DMS153 treated with DMSO at 0.1 percent for 48 hours (cell line): ENCODE results near the gene CLEC2L.

Experiments
- DNase-seq: peaks from one replicate; lab custom pipeline; 2025; ENCODE audit not compliant: unreplicated experiment; lab: John Stamatoyannopoulos, UW

Gene CLEC2L

DNA sequence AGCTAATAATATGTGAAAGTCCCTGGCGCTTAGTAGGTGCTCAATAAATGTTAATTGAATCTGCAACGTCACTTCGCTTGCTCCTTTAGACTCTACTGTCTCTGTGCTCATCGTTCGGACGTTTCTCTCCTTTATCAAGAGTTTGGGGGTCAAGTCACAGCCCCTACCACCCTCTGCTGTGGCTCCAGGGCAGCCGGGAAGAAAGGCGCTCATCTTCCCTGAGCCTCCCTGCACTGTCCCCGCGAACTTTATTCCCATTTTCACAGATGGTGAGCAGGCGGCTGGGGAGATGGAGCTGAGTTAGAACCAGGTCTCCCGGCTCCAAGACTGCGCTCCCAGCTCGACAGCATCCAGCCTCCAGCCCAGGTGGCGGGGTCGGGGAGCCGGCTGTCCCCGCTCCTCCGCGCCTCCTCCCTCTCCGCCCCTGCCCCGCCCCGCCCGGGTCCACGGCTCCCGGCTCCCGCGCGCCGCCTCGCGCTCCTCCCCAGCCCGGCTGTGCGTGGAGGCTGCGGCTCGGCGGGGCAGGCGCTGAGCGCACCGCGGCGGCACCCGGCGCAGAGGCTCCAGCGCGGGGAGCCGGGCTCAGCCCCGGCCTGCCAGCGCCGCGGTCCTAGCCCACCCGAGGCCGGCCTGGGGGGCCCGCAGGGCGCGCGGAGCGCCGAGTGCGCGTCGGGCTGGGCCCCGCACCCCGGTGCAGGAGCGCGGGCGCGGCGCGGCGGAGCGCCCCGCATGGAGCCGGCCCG is at the start of gene CLEC2L:
Gene CLEC2L (plus strand): TSS at position 487 of the 743 bp plus-strand sequence. CDS start 243 bp downstream, at position 730.
- DNase-seq: no peak

DNA sequence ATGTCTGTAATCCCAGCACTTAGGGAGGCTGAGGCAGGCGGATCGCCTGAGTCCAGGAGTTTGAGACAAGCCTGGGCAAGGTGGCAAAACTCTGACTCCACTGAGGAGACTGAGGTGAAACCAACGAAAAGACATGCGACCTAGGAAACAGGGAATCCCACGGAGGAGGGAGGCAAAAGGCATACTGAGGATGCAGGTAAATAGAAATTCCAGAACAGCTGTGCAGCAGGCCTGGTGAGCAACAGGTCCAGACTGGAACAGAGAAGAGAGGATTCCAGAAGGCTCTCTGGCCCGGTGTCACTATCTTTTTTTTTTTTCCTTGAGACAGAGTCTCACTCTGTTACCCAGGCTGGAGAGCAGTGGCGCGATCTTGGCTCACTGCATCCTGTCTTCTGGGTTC is 47.3 kb upstream of the CLEC2L start:
- DNase-seq: no peak

DNA sequence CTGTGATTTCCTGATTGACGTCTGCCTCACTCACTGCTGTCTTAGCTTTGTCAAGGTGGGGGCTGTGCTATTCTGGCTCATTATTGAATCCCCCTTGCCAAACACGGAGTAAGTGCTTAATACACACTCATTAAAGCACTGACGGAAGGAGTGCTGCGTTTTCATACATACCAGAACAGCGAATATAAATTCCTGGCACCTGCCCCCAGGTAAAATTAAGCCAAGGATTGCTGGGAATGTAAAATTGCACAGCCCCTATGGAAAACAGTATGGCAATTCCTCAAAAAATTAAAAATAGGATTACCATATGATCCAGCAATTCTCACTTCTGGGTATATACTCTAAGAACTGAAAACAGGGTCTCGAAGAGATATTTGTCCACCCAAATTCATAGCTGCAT is 46.6 kb upstream of the CLEC2L start:
- no peak for DNase-seq

DNA sequence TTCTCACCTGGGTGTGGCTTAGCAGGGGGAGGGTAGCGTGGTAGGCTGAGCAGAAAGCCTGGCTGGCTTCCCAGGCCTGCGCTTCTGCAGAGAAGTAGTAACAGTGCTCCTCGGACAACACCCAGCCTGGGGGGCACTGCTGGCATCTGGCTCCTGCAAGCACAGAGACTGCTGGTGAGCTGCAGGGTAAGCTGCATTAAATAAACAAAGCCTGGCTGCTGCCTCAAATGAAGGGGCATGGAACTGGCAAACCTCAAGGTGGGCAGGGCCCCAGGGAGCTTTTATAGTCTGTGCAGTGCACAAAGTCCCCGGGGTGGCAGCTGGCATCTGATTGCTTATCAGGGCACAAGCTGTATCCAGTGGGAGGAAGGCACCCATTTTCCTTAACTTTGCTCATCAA is 43.9 kb upstream of the CLEC2L start:
- DNase-seq: no peak

DNA sequence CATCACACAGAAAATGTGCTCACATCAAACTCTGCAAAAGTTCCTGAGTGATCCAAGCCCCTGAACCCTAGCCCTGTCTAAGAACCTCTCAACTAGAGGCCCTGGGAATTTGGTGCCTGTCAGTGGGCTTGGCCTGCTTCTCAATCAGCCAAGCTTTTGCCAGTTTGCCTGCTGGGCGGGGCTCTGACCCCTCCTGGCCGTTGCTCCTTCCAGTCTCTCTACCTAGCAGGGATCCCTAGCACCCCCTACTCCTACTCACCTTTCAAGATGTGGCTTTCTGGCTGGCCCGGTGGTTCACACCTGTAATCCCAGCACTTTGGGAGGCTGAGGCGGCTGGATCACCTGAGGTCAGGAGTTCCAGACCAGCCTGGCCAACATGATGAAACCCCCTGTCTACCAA is 42.1 kb upstream of the CLEC2L start:
- DNase-seq: no peak

DNA sequence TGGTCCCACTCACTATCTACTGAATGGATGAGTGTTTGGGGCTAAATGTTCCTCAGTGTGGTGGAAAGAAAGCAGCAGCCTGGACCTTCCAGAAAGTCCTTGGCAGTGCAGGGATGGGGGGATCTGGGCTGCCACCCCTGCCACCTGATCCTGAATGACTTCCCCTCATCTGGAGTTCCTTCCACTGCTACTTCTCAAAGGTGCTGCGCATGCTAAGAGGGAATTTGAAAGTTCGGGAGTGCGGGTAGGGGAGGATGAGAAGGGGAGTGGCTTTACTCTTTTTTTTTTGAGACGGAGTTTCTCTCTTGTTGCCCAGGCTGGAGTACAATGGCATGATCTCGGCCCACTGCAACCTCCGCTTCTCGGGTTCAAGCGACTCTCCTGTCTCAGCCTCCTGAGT is 41.4 kb upstream of the CLEC2L start:
- no peak for DNase-seq

DNA sequence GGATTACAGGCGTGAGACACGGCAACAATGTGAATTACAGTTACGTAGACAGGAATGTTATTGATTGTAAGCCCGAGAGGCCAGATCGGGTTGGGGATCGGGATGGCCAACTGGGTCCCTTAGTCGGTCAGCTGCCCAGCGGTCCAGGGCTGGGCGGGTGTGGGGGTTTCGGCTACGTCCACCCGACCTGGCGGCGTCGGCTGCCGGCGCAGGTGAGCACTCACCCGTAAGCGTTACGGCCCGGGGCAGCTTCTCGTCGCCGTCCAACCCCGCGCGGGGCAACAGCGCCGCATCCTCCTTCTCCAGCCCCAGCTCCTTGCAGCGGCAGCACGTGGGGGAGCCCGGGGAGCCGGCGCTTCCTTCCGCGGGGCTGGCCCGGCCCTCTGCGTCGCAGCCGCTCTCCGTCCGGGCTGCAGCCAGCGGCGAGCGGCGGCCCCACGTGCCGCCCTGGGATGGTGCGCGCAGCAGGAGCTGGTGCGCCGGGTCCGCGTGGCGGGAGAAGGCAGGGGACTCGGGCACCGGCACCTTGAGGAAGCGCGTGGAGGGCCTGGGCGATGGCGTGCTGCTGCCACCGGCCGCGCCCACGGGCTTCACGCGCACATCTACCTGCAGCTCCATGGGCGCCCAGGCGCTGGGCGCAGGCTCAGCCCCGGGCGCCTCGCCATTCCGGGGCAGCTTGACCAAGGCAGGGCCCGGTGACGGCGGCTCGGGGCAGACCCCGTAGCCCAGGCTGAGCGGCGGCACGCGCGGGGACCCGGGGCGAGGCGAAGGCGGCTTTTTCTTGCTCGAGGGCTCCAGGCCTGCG is 40.6 kb upstream of the CLEC2L start:
- DNase-seq: no peak

DNA sequence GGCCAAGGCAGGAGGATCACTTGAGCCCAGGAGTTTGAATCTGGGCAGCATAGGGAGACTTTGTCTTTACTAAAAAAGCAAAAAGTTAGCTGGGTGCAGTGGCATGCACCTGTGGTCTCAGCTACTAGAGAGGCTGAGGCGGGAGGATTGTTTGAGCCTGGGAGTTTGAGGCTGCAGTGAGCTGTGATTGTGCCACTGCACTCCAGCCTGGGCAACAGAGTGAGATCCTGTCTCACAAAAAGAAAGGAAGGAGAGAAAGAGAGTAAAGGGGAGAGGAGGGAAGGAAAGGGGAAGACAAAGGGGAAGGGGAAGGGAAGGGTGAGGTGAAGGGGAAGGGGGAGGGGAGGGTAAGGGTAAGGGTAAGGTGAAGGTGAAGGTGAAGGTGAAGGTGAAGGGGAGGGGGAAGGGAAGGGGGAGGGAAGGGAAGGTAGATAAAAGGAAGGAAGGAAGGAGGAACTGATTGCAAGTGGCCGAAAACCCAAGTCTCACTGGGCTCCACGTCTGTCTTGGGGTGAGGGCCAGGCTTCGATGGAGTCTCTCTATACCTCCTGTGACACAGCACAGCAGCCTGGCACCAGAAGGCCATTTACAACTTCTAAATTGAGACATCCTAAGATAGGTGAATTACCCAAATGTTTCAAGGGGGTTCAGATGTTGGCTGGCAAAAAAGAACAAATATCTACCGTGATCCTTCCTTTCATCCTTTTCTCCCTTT is 36.0 kb upstream of the CLEC2L start:
- no peak for DNase-seq

DNA sequence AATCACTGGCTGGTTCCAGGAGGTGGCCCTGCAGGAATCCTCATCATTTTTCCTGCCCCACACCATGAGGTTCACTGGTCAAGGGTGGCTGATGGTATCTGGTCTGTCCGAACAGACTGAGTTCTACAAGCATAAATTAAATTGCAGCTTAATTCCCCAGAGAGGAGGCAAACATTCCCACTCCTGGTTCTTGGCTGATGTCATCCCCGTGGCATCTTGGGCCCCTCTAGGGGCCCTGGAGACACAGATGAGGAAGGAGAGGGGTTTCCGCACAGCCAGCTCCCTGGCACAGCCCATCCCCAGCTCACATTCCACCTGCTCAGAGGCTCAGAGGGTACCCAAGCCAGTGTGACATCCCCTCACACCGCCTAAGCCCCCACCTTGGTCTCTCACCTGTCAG is 34.7 kb upstream of the CLEC2L start:
- DNase-seq: no peak

DNA sequence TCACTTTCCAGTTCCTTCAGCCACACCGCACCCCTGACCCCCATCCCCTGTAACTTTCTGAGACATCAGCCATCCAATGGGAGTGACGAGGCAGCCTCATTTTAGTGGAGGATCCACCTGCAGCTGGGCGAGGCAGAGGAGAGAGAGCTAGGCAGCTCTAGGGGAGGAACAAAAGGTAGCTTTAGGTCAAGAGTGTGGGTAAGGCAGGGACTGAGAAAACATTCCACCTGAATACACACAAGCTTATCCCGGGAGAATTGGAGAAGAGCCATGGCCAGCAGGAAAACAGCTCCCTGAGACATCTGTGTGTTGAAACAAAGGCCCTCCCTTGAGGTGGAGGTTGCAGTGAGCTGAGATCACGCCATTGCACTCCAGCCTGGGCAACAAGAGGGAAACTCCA is 33.4 kb upstream of the CLEC2L start:
- peak; percentile 68 for DNase-seq

DNA sequence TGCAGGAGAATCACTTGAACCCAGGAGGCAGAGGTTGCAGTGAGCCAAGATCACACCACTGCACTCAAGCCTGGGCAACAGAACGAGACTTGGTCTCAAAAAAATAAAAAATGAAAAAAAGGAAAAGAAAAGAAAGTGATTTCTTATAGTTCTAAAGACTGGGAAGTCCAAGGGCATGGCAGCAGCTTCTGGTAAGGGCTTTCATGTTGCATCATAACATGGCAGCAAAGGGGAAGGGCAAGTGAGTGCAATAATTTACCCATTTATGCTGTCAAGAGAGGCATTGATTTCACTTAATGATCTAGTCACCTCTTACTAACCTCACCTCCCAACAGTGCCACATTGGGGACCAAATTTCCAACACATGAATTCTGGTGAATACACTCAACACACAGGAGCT is 31.2 kb upstream of the CLEC2L start:
- no peak for DNase-seq

DNA sequence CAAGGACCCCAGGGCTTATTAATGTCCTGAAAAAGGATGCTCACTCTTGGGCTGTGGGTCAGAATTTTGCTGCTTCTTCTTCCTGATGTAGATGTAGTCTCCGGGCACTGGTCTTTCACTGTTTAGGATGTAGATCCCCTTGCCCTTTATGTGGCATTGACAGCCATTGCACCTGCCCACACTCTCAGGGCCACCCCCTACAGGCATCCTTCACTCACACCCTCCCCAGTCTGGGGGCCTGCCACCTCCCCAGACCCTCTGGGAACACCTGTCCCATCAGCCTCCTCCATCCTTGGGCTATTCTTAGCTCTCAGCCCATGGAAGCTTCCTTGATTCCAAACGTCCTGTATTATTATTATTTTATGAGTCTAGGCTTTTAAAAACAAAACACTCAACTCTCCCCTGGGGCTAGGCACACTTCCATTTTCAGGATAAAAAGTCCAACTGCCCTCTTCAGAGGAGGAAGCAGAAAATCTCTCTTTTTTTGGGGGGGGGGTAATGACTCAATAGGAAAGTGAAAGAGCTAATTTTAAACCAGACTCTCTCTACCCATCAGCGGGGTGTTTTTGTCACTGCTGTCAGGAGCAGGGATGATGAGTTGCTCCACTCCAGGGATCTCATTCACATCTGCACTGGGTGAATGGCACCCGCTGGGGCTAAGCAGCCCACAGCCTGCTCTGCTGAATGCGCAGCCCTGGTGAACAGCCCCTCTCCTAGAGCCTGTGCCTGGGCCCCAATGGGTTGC is 28.5 kb upstream of the CLEC2L start:
- peak; percentile 38 for DNase-seq

DNA sequence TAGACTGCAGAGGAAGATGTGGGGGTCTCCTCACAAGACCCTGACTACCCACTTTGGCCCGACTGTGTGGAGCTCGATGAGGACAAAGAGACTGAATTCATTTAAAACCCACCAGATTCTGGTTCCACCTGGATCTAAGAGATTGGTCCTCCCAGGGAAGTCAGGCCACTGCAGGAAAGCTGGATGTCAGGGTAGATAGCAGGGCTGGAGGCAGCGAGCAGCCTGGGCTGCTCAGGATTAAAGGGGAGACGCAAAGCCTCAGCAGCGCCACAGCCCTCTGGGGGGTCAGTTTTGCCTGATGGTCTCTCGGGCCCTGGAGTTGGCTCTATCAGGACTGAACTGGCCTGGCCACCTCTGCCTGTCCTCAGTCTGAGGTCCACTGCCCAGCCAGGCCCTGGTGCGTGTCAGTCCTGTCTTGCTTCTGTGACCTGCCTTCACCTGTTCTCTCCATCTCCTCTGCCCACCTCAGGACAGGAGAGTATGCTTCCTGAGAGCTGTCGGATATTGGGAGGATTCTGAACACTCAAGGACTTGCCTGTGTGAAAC is 27.8 kb upstream of the CLEC2L start:
- no peak for DNase-seq

DNA sequence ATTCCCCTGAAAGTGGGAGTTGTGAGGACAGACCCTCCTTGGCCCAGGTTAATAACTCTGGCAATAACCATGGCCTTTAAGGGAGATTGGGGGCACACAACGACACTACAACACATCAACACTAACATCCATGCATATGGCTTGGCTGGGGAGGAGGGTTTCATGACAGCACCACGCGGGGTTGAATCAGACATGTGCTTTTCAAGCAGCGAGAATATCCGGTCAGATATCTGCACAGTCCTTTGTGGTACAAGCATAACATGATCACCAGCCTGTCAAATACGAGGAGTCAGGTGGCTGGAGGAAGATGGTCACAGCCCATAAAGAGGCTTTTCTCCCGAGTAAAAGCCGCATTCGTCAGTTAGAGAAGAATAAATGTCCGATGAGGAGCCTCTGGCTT is 27.0 kb upstream of the CLEC2L start:
- DNase-seq: no peak

DNA sequence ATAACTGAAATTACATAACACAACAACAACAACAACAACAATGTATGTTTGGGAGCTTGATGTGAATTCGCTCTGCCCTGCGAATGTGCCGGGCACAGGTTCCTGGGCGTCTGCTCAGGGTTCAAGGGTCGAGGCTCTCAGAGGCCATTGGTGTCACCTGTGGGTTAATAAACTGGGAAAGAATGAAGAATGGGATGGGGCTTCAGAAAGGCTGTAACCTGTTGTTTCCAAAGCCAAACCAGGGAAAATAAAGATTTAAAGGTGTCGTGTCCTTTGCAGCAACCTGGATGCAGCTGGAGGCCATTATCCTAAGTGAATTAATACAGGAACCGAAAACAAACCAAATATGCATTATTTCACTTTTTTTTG is 22.7 kb upstream of the CLEC2L start:
- DNase-seq: no peak

DNA sequence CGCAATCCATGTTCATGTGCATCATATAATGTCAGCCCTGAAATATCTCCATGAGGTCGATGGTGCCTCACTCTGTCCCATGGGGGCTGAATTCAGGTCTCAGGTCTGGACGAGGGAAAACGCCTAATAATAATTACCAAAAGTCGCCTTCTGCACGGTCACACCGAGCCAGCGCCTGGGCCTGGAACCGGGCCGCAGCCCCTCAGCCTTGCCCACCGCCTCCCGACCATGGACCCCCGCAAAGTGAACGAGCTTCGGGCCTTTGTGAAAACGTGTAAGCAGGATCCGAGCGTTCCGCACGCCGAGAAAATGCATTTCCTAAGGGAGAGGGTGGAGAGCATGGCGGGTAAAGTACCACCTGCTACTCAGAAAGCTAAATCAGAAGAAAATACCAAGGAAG is 21.3 kb upstream of the CLEC2L start:
- DNase-seq: no peak

DNA sequence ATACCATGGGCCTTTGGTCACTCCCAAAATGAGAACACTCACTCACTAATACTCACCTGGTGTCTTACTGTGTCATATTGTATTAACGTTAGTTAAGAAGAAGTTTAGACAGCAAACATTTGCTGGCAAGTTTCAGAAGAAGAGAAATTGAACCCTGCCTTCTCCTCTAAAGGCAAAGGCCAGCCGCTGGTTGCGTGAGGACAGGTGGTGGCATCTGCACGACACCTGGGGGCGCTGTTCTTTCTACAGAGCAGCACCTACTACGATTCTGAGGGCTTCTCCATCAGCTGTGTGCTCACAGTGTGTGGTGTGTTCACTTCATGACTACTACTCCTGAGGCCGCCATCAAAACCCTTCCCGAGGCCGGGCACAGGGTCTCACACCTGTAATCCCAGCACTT is 17.9 kb upstream of the CLEC2L start:
- DNase-seq: no peak

DNA sequence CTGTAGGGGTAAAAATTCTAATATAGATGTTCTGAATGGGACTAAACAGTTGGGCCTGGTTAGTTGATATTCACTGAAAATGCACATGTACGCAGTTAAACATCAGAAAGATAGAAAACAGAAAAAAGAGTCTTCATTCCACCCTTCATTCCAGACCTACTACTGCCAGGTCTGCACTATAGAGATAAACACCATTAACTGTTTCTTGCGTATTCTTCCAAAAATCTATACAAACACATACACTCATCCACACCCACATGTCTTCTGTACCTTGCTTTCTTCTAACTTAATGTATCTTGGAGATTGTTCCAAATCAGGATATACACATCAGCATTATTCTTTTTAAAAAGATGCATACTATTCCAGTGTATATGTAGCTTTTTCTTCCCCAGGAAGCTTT is 13.9 kb upstream of the CLEC2L start:
- no peak for DNase-seq

DNA sequence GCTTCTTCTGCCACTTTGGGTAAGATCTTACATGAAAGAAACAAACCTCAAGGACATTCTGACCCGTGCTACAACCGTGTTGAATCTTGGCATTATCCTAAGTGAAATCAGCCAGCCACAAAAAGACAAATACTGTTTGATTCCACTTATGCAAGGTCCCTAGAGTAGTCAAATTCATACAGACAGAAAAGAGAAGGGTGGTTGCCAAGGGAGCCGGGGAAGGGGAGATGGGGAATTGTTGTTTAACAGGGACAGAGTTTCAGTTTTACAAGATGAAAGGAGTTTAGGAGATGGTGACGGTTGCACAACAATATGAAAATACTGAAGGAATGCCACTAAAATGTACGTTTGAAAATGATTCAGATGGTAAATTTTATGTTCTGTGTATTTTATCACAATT is 12.2 kb upstream of the CLEC2L start:
- no peak for DNase-seq

DNA sequence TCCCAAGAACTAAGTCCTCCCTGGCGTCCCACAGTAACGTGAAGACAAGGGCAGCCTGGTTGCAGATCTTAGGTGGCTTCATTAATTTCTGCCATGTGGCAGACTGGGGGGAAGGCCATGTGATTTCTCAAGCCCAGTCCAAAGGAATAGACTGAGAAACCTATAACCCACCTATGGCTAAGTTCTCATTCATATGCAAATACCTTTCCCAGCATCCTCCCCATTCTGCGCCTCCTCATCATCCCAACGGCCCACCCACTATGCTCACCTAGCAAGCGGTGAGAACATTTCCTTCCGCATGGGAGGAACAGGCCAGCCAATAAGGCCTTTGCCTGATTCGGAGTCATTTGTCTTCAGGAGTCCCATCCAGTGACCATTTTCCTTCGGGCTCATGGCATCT is 8.2 kb upstream of the CLEC2L start:
- DNase-seq: no peak

DNA sequence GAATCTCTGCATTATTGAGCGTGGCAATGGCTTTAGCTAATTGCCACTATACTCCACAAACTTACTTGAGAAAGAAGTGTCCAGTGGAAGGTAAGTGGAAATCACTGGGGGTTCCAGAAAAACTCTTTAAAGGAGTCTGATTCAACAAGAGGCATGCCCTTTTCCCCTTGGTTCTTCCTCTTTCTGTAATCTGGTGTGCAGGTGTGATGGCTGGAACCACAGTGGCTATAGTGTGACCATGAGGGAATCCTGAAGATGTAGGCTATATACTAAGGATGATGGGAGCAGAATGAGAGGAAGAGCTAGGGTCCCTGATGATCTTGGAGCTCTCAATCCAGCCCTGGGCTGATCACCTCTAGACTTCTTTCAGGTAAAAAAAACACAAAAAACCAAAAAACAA is 2.0 kb upstream of the CLEC2L start:
- no peak for DNase-seq
